K562 (cell line): ENCODE data around the gene HES6. TPM values are rescaled to one million over a fixed set of nuclear protein-coding genes. Genes with fewer than 3 reads are reported as not detected.

ENCODE experiments used
- BRD4 ChIP-seq: fragments of 200-600 bp; sonication (generic); IDR thresholded peaks from 2 replicates; pipeline ENCODE4 v1.6.1; 2017; ENCODE audit warnings: inconsistent platforms
- CBX1 ChIP-seq: sonication (generic); IDR thresholded peaks from 2 replicates; pipeline ENCODE4 v1.6.1; 2016; ENCODE audit warnings: antibody characterized with exemption, low read depth, mild to moderate bottlenecking
- CBX3 ChIP-seq, 2 experiments: IDR thresholded peaks; 1 replicate in 1 of 2; 2 replicates in 1 of 2; pipeline ENCODE4 v1.6.1; 2012; ENCODE audit warnings: inconsistent platforms in 2 of 2, low read length in 2 of 2, borderline replicate concordance in 1 of 2, control low read depth in 1 of 2
- HDAC3 ChIP-seq: fragments of 450-650 bp; IDR thresholded peaks from 2 replicates; pipeline ENCODE4 v1.6.1; 2018; ENCODE audit warnings: borderline replicate concordance, mild to moderate bottlenecking, moderate library complexity; ENCODE audit not compliant: partially characterized antibody
- HNRNPK ChIP-seq: fragments of 200-400 bp; formaldehyde crosslinking; IDR thresholded peaks from one replicate; pipeline ENCODE4 v1.6.1; 2018; ENCODE audit warnings: mild to moderate bottlenecking, low read depth, low read length; ENCODE audit not compliant: poor library complexity, severe bottlenecking
- JUNB ChIP-seq: fragments of 450-650 bp; formaldehyde crosslinking; conservative IDR thresholded peaks from 2 replicates; pipeline ENCODE4 v1.4.0; 2020; ENCODE audit warnings: mild to moderate bottlenecking
- MBD2 ChIP-seq: sonication (generic); IDR thresholded peaks from 2 replicates; pipeline ENCODE4 v1.6.1; 2016; ENCODE audit warnings: low read depth, borderline replicate concordance
- NFYB ChIP-seq: IDR thresholded peaks from 2 replicates; pipeline ENCODE4 v1.6.1; 2011; ENCODE audit warnings: mild to moderate bottlenecking, moderate library complexity; ENCODE audit not compliant: insufficient read length; ENCODE audit errors: extremely low read depth
- PCBP2 ChIP-seq: fragments of 200-400 bp; formaldehyde crosslinking; IDR thresholded peaks from 2 replicates; pipeline ENCODE4 v1.6.1; 2018; ENCODE audit warnings: low read length, low read depth, mild to moderate bottlenecking, moderate library complexity; ENCODE audit not compliant: poor library complexity, severe bottlenecking
- POU5F1 ChIP-seq: fragments of 150-350 bp; IDR thresholded peaks from 2 replicates; pipeline ENCODE4 v1.6.1; 2014; ENCODE audit warnings: borderline replicate concordance, low read length, low read depth, mild to moderate bottlenecking; ENCODE audit not compliant: partially characterized antibody
- RCOR1 ChIP-seq, 2 experiments: IDR thresholded peaks; 2 replicates each; pipeline ENCODE4 v1.6.1; 2012; ENCODE audit warnings: low read depth in 2 of 2, low read length in 2 of 2, borderline replicate concordance in 1 of 2, improper control_type of control experiment in 1 of 2
- RNF2 ChIP-seq: sonication (generic); IDR thresholded peaks from 2 replicates; pipeline ENCODE4 v1.6.1; 2016
- SAFB ChIP-seq: fragments of 200-400 bp; formaldehyde crosslinking; IDR thresholded peaks from 2 replicates; pipeline ENCODE4 v1.6.1; 2017; ENCODE audit warnings: low read depth, low read length, borderline replicate concordance
- SNRNP70 ChIP-seq: fragments of 200-400 bp; formaldehyde crosslinking; optimal IDR thresholded peaks from 2 replicates; pipeline ENCODE3; 2017; ENCODE audit warnings: low read depth, low read length
- SP2 ChIP-seq: IDR thresholded peaks from 2 replicates; pipeline ENCODE4 v1.6.1; 2011; ENCODE audit warnings: mild to moderate bottlenecking, low read depth, low read length, moderate library complexity; ENCODE audit not compliant: poor library complexity, severe bottlenecking; ENCODE audit errors: extremely low read depth
- SREBF1 ChIP-seq: fragments of 150-350 bp; IDR thresholded peaks from 2 replicates; pipeline ENCODE4 v1.6.1; 2014; ENCODE audit warnings: antibody characterized with exemption, low read depth, low read length, borderline replicate concordance
- TAF1 ChIP-seq: IDR thresholded peaks from 2 replicates; pipeline ENCODE4 v1.6.1; 2011; ENCODE audit warnings: mild to moderate bottlenecking, low read length, moderate library complexity; ENCODE audit not compliant: insufficient read depth, control insufficient read depth, severe bottlenecking; ENCODE audit errors: extremely low read depth
- TGIF2 ChIP-seq: sonication (generic); formaldehyde crosslinking; IDR thresholded peaks from 2 replicates; pipeline ENCODE4 v1.8.1; 2022; ENCODE audit warnings: mild to moderate bottlenecking, missing genetic modification reagents, moderate library complexity
- VEZF1 ChIP-seq: fragments of 200-800 bp; sonication (Bioruptor generic); IDR thresholded peaks from 2 replicates; pipeline ENCODE4 v1.6.1; 2017; ENCODE audit warnings: missing genetic modification characterization, missing compliant biosample characterization
- WHSC1 ChIP-seq: IDR thresholded peaks from one replicate; pipeline ENCODE4 v1.6.1; 2012; ENCODE audit warnings: low read length, control low read depth, inconsistent platforms
- ZBTB12 ChIP-seq: fragments of 250-450 bp; sonication (Bioruptor Pico); IDR thresholded peaks from 2 replicates; pipeline ENCODE4 v1.4.0; 2020
- ZNF143 ChIP-seq: sonication (generic); formaldehyde crosslinking; IDR thresholded peaks from 2 replicates; pipeline ENCODE4 v1.9.0; 2022; ENCODE audit warnings: mild to moderate bottlenecking, missing genetic modification reagents
- ZNF518B ChIP-seq: fragments of 250-450 bp; sonication (Bioruptor Pico); IDR thresholded peaks from 2 replicates; pipeline ENCODE4 v1.5.0; 2021; ENCODE audit warnings: mild to moderate bottlenecking, moderate library complexity
- polyA plus RNA-seq, 8 experiments: library from polyadenylated mRNA; depleted of rRNA in 4 of 8; stranded (reverse) in 5 of 8; unstranded in 3 of 8; fragments of >200 nt; fragmentation: Nextera tagmentation in 2 of 8; fragmentation: Illumina TruSeq in 1 of 8; extraction: Ambion mirVana in 2 of 8; extraction: Trizol in 1 of 8; gene quantifications; 2 replicates each; pipeline versions ENCODE4 v1.2.1 to v1.2.3, GENCODE V29; 2011 to 2014; ENCODE audit warnings: inconsistent platforms in 1 of 8, missing spikeins in 1 of 8
- total RNA-seq, 7 experiments: library from RNA; depleted of rRNA in 6 of 7; stranded (reverse); fragments of >200 nt in 6 of 7; fragmentation: Illumina TruSeq in 2 of 7; extraction: Trizol in 2 of 7; gene quantifications; 2 replicates each; pipeline versions ENCODE4 v1.2.1 to v1.2.3, GENCODE V29; 2011 to 2021; ENCODE audit warnings: low replicate concordance in 1 of 7

HES6 gene
- total and polyA plus RNA-seq, 9 of the 15 experiments (the other 6 are each of a cell fraction or from before 2014, with no cell fraction given): 6.2 to 133 (median 29.2) TPM

- TF ChIP-seq CBX3 (IDR thresholded peaks at IDR 0.05; ENCODE audit: borderline replicate concordance in 1 of 2, low read length in 2 of 2) (peak in 1 of 2 experiments; percentile 57; a peak in 1 of 3 replicates), ZNF143 (peak; percentile 87), CBX1 (0 out of 2 replicates have a peak, but pooled peaks have one; percentile 59), SREBF1 (no peak), PCBP2 (no peak), MBD2 (0 out of 2 replicates have a peak, but pooled peaks have one; percentile 39), TGIF2 (CRISPR knock-in tag) (no peak; the same call in 1 of the 2 replicates), BRD4 (no peak), WHSC1 (no peak), POU5F1 (no peak), SAFB (no peak), HNRNPK (no peak), SP2 (no peak), RCOR1 (IDR thresholded peaks at IDR 0.05; ENCODE audit: borderline replicate concordance in 1 of 2, low read depth in 2 of 2, low read length in 2 of 2) (no peak), NFYB (no peak), HDAC3 (no peak), VEZF1 (no peak), ZBTB12 (no peak), JUNB (no peak), ZNF518B (CRISPR knock-in tag) (no peak), SNRNP70 (no peak), RNF2 (peak; percentile 57; the same call in 1 of the 2 replicates), TAF1 (no peak)
Observed at GRCh38 chr2:238231251-238231793, 8.5 kb downstream of the HES6 start (continued).
